B cell (primary cell): Measurements from ENCODE around the gene MCHR1. TPM values are rescaled to one million over a fixed set of nuclear protein-coding genes. Genes with fewer than 3 reads are reported as not detected.

Experiments used
- ATAC-seq: fragments of 200-7000 bp; cut with Tn5 transposase; one replicate; pipeline ENCODE4 v1.10.0; 2021; ENCODE audit warnings: low read depth, mild to moderate bottlenecking, moderate number of reproducible peaks, moderate library complexity
- CTCF ChIA-PET: fragments of 350-600 bp; sonication (Branson Sonifier 250); formaldehyde crosslinking; loops from one replicate; lab custom pipeline; 2021; ENCODE audit warnings: antibody characterized with exemption, inconsistent platforms; lab: Charles Lee
- POLR2A ChIA-PET: fragments of 350-600 bp; sonication (Branson Sonifier 250); formaldehyde crosslinking; loops from one replicate; lab custom pipeline; 2021; ENCODE audit warnings: antibody characterized with exemption; lab: Charles Lee
- DNase-seq: peaks from one replicate; pipeline ENCODE4 v3.0.0; 2013
- H2AFZ ChIP-seq: 2 replicates; pipeline ENCODE4 v1.6.1; 2012; ENCODE audit warnings: mild to moderate bottlenecking, low read depth, low read length; ENCODE audit not compliant: insufficient read depth, poor library complexity, severe bottlenecking
- H3K27ac ChIP-seq, 2 donors: 1 replicate in 1 of 2; 2 replicates in 1 of 2; pipeline ENCODE4 v1.5.1; 2012 to 2013; ENCODE audit warnings: low read length in 2 of 2, mild to moderate bottlenecking in 2 of 2, moderate library complexity in 1 of 2
- H3K27me3 ChIP-seq, 4 experiments: fragments of 200-600 bp in 1 of 4; sonication (generic) in 1 of 4; replicated peaks in 1 of 4; 1 replicate in 2 of 4; 2 replicates in 2 of 4; pipeline versions ENCODE4 v1.6.1 to v1.7.0; 2013 to 2016; ENCODE audit warnings: low read length in 3 of 4, mild to moderate bottlenecking in 2 of 4, mixed read lengths in 1 of 4, moderate library complexity in 1 of 4; ENCODE audit not compliant: insufficient read depth in 4 of 4, control insufficient read depth in 3 of 4; ENCODE audit errors: control extremely low read depth in 1 of 4
- H3K36me3 ChIP-seq, 2 experiments: replicated peaks in 1 of 2; 1 replicate in 1 of 2; 2 replicates in 1 of 2; pipeline versions ENCODE4 v1.6.1 to v1.7.1; 2013; ENCODE audit warnings: low read length in 1 of 2; ENCODE audit not compliant: insufficient read depth in 2 of 2, control insufficient read depth in 1 of 2; ENCODE audit errors: control extremely low read depth in 1 of 2, extremely low read depth in 1 of 2
- H3K4me1 ChIP-seq, 2 donors: fragments of 200-600 bp in 1 of 2; sonication (generic) in 1 of 2; 1 replicate in 1 of 2; 2 replicates in 1 of 2; pipeline versions ENCODE4 v1.5.1 to v1.6.1; 2013 to 2017; ENCODE audit warnings: low read length in 2 of 2; ENCODE audit not compliant: control insufficient read depth in 2 of 2, insufficient read depth in 2 of 2
- H3K4me2 ChIP-seq: replicated peaks from 2 replicates; pipeline ENCODE3; 2012; ENCODE audit warnings: mild to moderate bottlenecking, low read depth, low read length; ENCODE audit not compliant: poor library complexity, severe bottlenecking
- H3K4me3 ChIP-seq, 5 experiments: fragments of 200-600 bp in 1 of 5; sonication (generic) in 1 of 5; 1 replicate in 3 of 5; 2 replicates in 2 of 5; pipeline versions ENCODE4 v1.5.1 to v1.7.0; 2011 to 2016; ENCODE audit warnings: low read length in 4 of 5, mild to moderate bottlenecking in 4 of 5, low read depth in 2 of 5, control low read depth in 1 of 5, moderate library complexity in 1 of 5; ENCODE audit not compliant: insufficient read depth in 1 of 5; ENCODE audit errors: control extremely low read depth in 1 of 5, extremely low read depth in 1 of 5
- H3K79me2 ChIP-seq: fragments of 200-600 bp; sonication (generic); one replicate; pipeline ENCODE4 v1.6.0; 2016; ENCODE audit warnings: low read length; ENCODE audit not compliant: control insufficient read depth, insufficient read depth
- H3K9ac ChIP-seq: fragments of 200-600 bp; sonication (generic); 2 replicates; pipeline ENCODE4 v1.6.1; 2017; ENCODE audit warnings: mild to moderate bottlenecking, low read length, moderate library complexity
- H3K9me3 ChIP-seq, 3 donors: one replicate each; pipeline versions ENCODE4 v1.6.1 to v1.7.1; 2013; ENCODE audit warnings: low read length in 2 of 3; ENCODE audit not compliant: control insufficient read depth in 2 of 3, insufficient read depth in 1 of 3; ENCODE audit errors: control extremely low read depth in 1 of 3
- H4K20me1 ChIP-seq: 2 replicates; pipeline ENCODE4 v1.6.0; 2012; ENCODE audit warnings: mild to moderate bottlenecking, low read length; ENCODE audit not compliant: insufficient read depth, control insufficient read depth, poor library complexity, severe bottlenecking
- H3K27ac Mint-ChIP-seq: one replicate; pipeline ENCODE4 v1.8.0; 2021; ENCODE audit warnings: mixed read lengths
- H3K27me3 Mint-ChIP-seq: one replicate; pipeline ENCODE4 v1.8.0; 2021; ENCODE audit warnings: mixed read lengths
- H3K4me1 Mint-ChIP-seq: one replicate; pipeline ENCODE4 v1.8.0; 2021; ENCODE audit warnings: mixed read lengths
- H3K4me3 Mint-ChIP-seq: one replicate; pipeline ENCODE4 v1.8.0; 2021; ENCODE audit warnings: mixed read lengths
- H3K9me3 Mint-ChIP-seq: one replicate; pipeline ENCODE4 v1.8.0; 2022; ENCODE audit warnings: mixed read lengths; ENCODE audit not compliant: insufficient read depth
- EZH2 ChIP-seq: IDR thresholded peaks from 2 replicates; pipeline ENCODE4 v1.6.1; 2012; ENCODE audit warnings: borderline replicate concordance, low read depth, mild to moderate bottlenecking, moderate library complexity, low read length; ENCODE audit not compliant: insufficient read depth, poor library complexity, severe bottlenecking
- WGBS: methylation state at CpG from one replicate; pipeline ENCODE4 v1.1.5; 2013; ENCODE audit warnings: missing lambda C conversion rate; ENCODE audit not compliant: insufficient coverage; 5-methylcytosine and 5-hydroxymethylcytosine counted together
- intact Hi-C: fragments of 100-400 bp; cut with micrococcal nuclease; formaldehyde crosslinking; loops from one replicate; pipeline ENCODE4 v1.10.0; 2022
- polyA plus RNA-seq: library from polyadenylated mRNA; depleted of rRNA; stranded (reverse); fragments of >200 nt; gene quantifications from 2 replicates; pipeline ENCODE4 v1.2.3, GENCODE V29; 2012
- total RNA-seq, 2 donors: library from RNA; stranded (reverse); fragments of 120-200 nt in 1 of 2; gene quantifications; 1 replicate in 1 of 2; 2 replicates in 1 of 2; pipeline versions ENCODE4 v1.2.3 to v1.2.4, GENCODE V29; 2013 to 2022
- TF ChIP-seq, protein P1 (sequence below): fragments of 200-600 bp; IDR thresholded peaks from one replicate; pipeline ENCODE4 v1.8.0; 2022; ENCODE audit warnings: antibody characterized with exemption, mild to moderate bottlenecking

MCHR1 gene
- total and polyA plus RNA-seq, 2 donors (not counting 1 experiment from before 2014, with no cell fraction given) = not detected

- Histone ChIP-seq H3K27me3 (peaks cover 0 to 2% (median 0%) of the 10 kb centered on the region in 4 experiments), H3K4me3 (no peak overlapping the region), H3K4me2 (no peak overlapping the region), H3K79me2 (no peaks in the 10 kb centered on the region), H3K9me3 (no peaks in the 10 kb centered on the region), H4K20me1 (no peaks in the 10 kb centered on the region), H3K4me1 (peaks cover 0 to 7% of the 10 kb centered on the region in 2 donors), H2AFZ (no peak overlapping the region), H3K27ac (no peak overlapping the region), H3K36me3 (no peaks in the 10 kb centered on the region), H3K9ac (no peak overlapping the region)
- TF ChIP-seq EZH2 = no peak
- TF ChIP-seq, protein P1, sequence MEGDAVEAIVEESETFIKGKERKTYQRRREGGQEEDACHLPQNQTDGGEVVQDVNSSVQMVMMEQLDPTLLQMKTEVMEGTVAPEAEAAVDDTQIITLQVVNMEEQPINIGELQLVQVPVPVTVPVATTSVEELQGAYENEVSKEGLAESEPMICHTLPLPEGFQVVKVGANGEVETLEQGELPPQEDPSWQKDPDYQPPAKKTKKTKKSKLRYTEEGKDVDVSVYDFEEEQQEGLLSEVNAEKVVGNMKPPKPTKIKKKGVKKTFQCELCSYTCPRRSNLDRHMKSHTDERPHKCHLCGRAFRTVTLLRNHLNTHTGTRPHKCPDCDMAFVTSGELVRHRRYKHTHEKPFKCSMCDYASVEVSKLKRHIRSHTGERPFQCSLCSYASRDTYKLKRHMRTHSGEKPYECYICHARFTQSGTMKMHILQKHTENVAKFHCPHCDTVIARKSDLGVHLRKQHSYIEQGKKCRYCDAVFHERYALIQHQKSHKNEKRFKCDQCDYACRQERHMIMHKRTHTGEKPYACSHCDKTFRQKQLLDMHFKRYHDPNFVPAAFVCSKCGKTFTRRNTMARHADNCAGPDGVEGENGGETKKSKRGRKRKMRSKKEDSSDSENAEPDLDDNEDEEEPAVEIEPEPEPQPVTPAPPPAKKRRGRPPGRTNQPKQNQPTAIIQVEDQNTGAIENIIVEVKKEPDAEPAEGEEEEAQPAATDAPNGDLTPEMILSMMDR = no peak
- H3K27ac Mint-ChIP-seq = no peak overlapping the region
- ChIA-PET CTCF (interaction anchor here (3.8 to 5.0 kb wide), 2 partner anchors 74 to 214 kb away, joined by 33 to 44 read pairs; no protein-coding TSS in a partner anchor), POLR2A (interaction anchor here (0.6 kb wide), 1 partner anchor 17 kb away, joined by 3 read pairs; no protein-coding TSS in a partner anchor)
- H3K9me3 Mint-ChIP-seq = no peaks in the 10 kb centered on the region
- DNase-seq = no peak
- peaks cover 19% of the 10 kb centered on the region for H3K27me3 Mint-ChIP-seq
- no peak overlapping the region for H3K4me3 Mint-ChIP-seq
- WGBS = no CpG with 5 or more reads among the region's 3 CpGs
- ATAC-seq = no peak
- H3K4me1 Mint-ChIP-seq = peaks cover 8% of the 10 kb centered on the region
- intact Hi-C loops = no loop called here
Observed at GRCh38 chr22:40685406-40685805, 6.1 kb downstream of the MCHR1 start.

GRCh38 chr22:40687706-40688105, 8.4 kb downstream of the MCHR1 start:
- 80% methylated on average over 1 of the region's 2 CpGs for WGBS
- DNase-seq (no peak), ATAC-seq (no peak)
- POLR2A ChIA-PET = interaction anchor here (0.6 kb wide), 1 partner anchor 11 kb away, joined by 3 read pairs; no protein-coding TSS in a partner anchor
- Histone ChIP-seq H2AFZ (no peak overlapping the region), H3K36me3 (no peaks in the 10 kb centered on the region), H3K4me2 (no peak overlapping the region), H3K4me3 (no peak overlapping the region), H4K20me1 (no peaks in the 10 kb centered on the region), H3K79me2 (no peaks in the 10 kb centered on the region), H3K27ac (no peak overlapping the region), H3K9ac (no peak overlapping the region), H3K9me3 (no peaks in the 10 kb centered on the region), H3K27me3 (no peaks in the 10 kb centered on the region), H3K4me1 (peaks cover 0 to 6% of the 10 kb centered on the region in 2 donors)
- CTCF ChIA-PET = interaction anchor here (0.6 to 1.6 kb wide), 2 partner anchors 11 to 60 kb away, joined by 3 read pairs; no protein-coding TSS in a partner anchor
- H3K9me3 Mint-ChIP-seq = no peaks in the 10 kb centered on the region
- intact Hi-C loops = no loop called here
- H3K4me1 Mint-ChIP-seq = peaks cover 5% of the 10 kb centered on the region
- H3K27me3 Mint-ChIP-seq = peaks cover 5% of the 10 kb centered on the region
- no peak overlapping the region for H3K27ac Mint-ChIP-seq
- no peak for TF ChIP-seq EZH2
- TF ChIP-seq, protein P1 = no peak
- no peak overlapping the region for H3K4me3 Mint-ChIP-seq
